SJSA1 (cell line): Measurements from ENCODE around the gene RAC2. TPM values are rescaled to one million over a fixed set of nuclear protein-coding genes. Genes with fewer than 3 reads are reported as not detected.

Experiments
- DNase-seq, 2 experiments: peaks; one replicate each; pipeline ENCODE4 v3.0.0-alpha.2; 2015 to 2020; ENCODE audit warnings: low spot score in 2 of 2, low read depth in 1 of 2
- H3K27ac ChIP-seq: fragments of 250-450 bp; sonication (Bioruptor Pico); 2 replicates; pipeline ENCODE4 v1.5.1; 2020; ENCODE audit warnings: mild to moderate bottlenecking, moderate library complexity
- H3K27me3 ChIP-seq: fragments of 250-450 bp; sonication (Bioruptor Pico); replicated peaks from 2 replicates; pipeline ENCODE4 v1.5.1; 2020; ENCODE audit warnings: mild to moderate bottlenecking, moderate library complexity
- H3K36me3 ChIP-seq: fragments of 250-450 bp; sonication (Bioruptor Pico); 2 replicates; pipeline ENCODE4 v1.5.1; 2020; ENCODE audit warnings: mild to moderate bottlenecking
- H3K4me1 ChIP-seq: fragments of 250-450 bp; sonication (Bioruptor Pico); replicated peaks from 2 replicates; pipeline ENCODE4 v1.6.1; 2021; ENCODE audit warnings: mild to moderate bottlenecking
- H3K4me3 ChIP-seq: fragments of 250-450 bp; sonication (Bioruptor Pico); 2 replicates; pipeline ENCODE4 v1.5.1; 2020; ENCODE audit warnings: mild to moderate bottlenecking
- H3K9me3 ChIP-seq: fragments of 250-450 bp; sonication (Bioruptor Pico); replicated peaks from 2 replicates; pipeline ENCODE4 v1.5.1; 2020; ENCODE audit warnings: mild to moderate bottlenecking
- total RNA-seq: library from RNA; depleted of rRNA; stranded (reverse); fragments of >200 nt; shearing (Covaris generic); gene quantifications from 2 replicates; pipeline ENCODE4 v1.2.3, GENCODE V29; 2014; rRNA removed

Gene RAC2
- total RNA-seq, 1 experiment from 2014 or later: 2.1 TPM

DNA sequence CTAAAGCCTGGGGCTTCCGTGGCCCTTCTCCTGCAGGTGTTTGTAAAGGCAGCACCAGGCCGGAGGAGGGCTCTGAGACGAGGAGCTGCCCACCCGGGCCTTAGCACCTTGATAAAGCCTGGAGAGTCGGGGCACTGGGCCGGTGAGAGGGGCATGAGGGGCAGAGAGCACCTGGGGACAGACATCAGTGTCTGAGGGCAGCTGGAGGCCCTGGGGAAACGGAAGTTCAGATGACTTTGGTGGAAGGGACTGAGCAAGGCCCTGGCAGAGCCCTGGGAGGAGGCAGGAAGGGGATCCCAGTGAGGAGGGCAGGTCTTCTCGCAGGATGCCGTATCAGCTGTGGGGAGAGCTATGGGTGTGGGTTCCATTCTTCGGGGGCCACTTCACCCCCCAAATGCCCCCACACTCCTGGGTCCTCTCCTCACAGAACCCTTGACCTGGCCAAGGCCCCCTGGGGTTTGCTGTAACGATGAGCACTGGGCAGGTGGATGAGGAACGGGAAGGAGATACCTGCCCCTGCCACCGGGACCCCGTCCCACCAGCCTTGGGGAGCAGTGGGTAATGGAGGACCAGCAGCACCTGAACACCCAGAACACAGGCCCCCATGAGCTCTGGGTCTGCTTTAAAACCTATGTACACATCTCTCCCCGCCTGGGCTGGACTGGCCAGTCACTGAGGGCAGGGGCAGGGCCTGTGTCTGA lies 63.4 kb downstream of the RAC2 start:
- Histone ChIP-seq H3K4me3 (no peak overlapping the region), H3K27ac (no peak overlapping the region), H3K9me3 (no peaks in the 10 kb centered on the region), H3K27me3 (no peaks in the 10 kb centered on the region), H3K36me3 (no peaks in the 10 kb centered on the region), H3K4me1 (0 out of 2 replicates have a peak, but pooled peaks cover 4% of the 10 kb centered on the region)
- DNase-seq: no peak

GRCh38 chr22:37179622-37180420 lies 64.2 kb downstream of the RAC2 start:
- Histone ChIP-seq H3K27ac (no peak overlapping the region), H3K27me3 (no peaks in the 10 kb centered on the region; the same call in 1 of the 2 replicates), H3K4me1 (0 out of 2 replicates have a peak, but pooled peaks cover 4% of the 10 kb centered on the region), H3K9me3 (no peaks in the 10 kb centered on the region), H3K4me3 (no peak overlapping the region), H3K36me3 (no peaks in the 10 kb centered on the region)
- DNase-seq: no peak

DNA sequence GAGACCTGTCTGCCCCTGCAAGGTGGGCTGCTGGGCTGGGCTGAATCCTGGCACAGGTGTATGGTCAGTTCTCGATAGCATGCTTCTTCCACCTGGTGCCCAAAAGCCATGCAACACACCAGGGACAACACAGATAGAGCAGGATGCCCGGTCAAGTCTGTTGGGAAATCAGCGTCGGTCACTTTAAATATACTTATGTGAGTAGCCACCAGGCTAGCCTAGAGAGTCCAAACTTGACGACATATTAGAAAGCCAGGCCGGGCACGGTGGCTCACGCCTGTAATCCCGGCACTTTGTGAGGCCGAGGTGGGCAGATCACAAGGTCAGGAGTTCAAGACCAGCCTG lies 65.0 kb downstream of the RAC2 start:
- no peak overlapping the region for H3K4me3 ChIP-seq
- H3K27ac ChIP-seq: no peak overlapping the region
- H3K27me3 ChIP-seq: no peaks in the 10 kb centered on the region; the same call in 1 of the 2 replicates
- no peak for DNase-seq
- no peaks in the 10 kb centered on the region for H3K36me3 ChIP-seq
- no peaks in the 10 kb centered on the region for H3K9me3 ChIP-seq
- 0 out of 2 replicates have a peak, but pooled peaks cover 4% of the 10 kb centered on the region for H3K4me1 ChIP-seq

- H3K27ac ChIP-seq: no peak overlapping the region
These were observed 65.5 kb downstream of the RAC2 start for GRCh38 chr22:37178350-37179125.

GRCh38 chr22:37177755-37178154 lies 66.3 kb downstream of the RAC2 start:
- Histone ChIP-seq H3K27me3 (peaks cover 4% of the 10 kb centered on the region; the same call in 1 of the 2 replicates), H3K36me3 (no peaks in the 10 kb centered on the region), H3K4me3 (no peak overlapping the region), H3K4me1 (0 out of 2 replicates have a peak, but pooled peaks cover 4% of the 10 kb centered on the region), H3K27ac (no peak overlapping the region), H3K9me3 (no peaks in the 10 kb centered on the region)
- no peak for DNase-seq

More at GRCh38 chr22:37178350-37179125, 65.5 kb downstream of the RAC2 start:
- Histone ChIP-seq H3K36me3 (no peaks in the 10 kb centered on the region), H3K4me1 (0 out of 2 replicates have a peak, but pooled peaks cover 4% of the 10 kb centered on the region), H3K27me3 (peaks cover 4% of the 10 kb centered on the region; the same call in 1 of the 2 replicates), H3K4me3 (no peak overlapping the region), H3K9me3 (no peaks in the 10 kb centered on the region)
- no peak for DNase-seq

DNA sequence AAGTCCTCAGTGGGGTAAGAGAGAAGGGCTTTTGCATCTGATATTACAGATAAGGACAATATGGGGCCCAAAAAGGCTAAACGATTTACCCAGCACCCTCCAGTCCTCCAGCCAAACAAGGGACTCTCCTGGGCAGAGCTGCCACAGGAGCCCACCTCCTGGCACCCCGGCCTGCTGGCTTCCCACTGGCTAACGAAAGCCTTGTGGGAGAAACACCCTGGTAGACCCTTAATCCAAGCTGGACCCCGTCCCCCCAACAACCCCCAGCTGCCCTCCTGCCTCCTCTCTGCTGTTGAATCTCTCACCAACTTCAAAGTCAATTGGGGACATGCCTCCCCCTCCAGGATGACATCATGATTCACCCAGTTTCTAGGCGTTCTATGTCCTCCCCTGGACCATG lies 66.8 kb downstream of the RAC2 start:
- Histone ChIP-seq H3K36me3 (no peaks in the 10 kb centered on the region), H3K9me3 (no peaks in the 10 kb centered on the region), H3K27ac (no peak overlapping the region), H3K4me1 (0 out of 2 replicates have a peak, but pooled peaks cover 4% of the 10 kb centered on the region), H3K4me3 (no peak overlapping the region), H3K27me3 (peaks cover 4% of the 10 kb centered on the region; the same call in 1 of the 2 replicates)
- no peak for DNase-seq

- no peak overlapping the region for H3K4me3 ChIP-seq
- DNase-seq: no peak
- 0 out of 2 replicates have a peak, but pooled peaks cover 4% of the 10 kb centered on the region for H3K4me1 ChIP-seq
- H3K36me3 ChIP-seq: no peaks in the 10 kb centered on the region
- no peak overlapping the region for H3K27ac ChIP-seq
- H3K27me3 ChIP-seq: peaks cover 4% of the 10 kb centered on the region; the same call in 1 of the 2 replicates
- H3K9me3 ChIP-seq: no peaks in the 10 kb centered on the region
These were observed 67.5 kb downstream of the RAC2 start for GRCh38 chr22:37176464-37177061.

DNA sequence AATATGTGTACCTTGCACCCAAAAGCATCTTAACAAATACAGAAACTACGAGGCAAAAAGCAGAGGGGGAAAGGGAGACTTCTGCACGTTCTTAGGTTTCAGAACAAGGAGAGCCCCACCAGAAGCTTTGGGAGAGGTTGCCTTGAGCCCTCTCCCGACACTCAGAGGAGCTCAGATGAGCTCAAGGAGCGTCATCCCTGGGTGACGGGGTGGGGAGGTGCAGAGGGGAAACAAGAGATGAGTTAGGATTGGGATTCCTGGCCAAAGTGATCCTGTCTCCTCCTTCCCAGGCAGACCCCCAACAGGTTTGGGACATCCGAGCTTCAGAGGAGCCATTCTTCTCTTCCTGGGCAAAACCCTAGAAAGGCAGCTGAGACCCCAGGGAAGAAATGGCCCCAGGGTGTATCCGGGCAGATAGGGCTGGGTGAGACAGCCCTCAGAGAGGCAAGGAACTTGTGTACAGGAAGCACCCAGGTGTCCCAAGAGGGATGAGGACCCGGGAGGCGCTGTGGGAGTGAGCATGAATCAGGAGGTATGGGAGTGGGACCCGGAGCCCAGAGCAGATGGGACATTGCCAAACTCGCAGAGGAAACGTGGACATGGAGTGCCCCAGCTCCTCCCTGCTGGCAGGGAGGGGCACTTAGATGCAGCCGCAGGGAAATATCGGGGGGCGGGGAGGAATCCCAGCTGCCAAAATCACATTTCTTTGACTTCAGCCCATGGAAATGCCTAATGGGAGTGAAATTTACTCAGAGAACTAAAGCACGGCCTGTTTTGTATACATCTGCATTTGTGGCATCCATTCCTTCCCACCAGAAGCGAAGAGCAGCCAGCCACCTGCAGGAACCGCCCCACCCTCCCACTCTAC lies 68.4 kb downstream of the RAC2 start:
- H3K27ac ChIP-seq: no peak overlapping the region
- DNase-seq: no peak
- peaks cover 9% of the 10 kb centered on the region for H3K27me3 ChIP-seq

More for the DNA sequence above, 68.4 kb downstream of the RAC2 start:
- Histone ChIP-seq H3K4me3 (no peak overlapping the region), H3K4me1 (0 out of 2 replicates have a peak, but pooled peaks cover 4% of the 10 kb centered on the region), H3K36me3 (no peaks in the 10 kb centered on the region), H3K9me3 (no peaks in the 10 kb centered on the region)

Other genes with a start within 250 kb of the RAC2 start
- gene TST, start 224.8 kb downstream of the RAC2 start, total RNA-seq: 12.7 and 38.0 TPM in 2 replicates
- gene MPST, start 224.5 kb downstream of the RAC2 start, total RNA-seq: 37.3 and 38.3 TPM in 2 replicates
- gene KCTD17, start 192.5 kb downstream of the RAC2 start, total RNA-seq: 29.5 TPM in 2 replicates
- gene TMPRSS6, start 134.6 kb downstream of the RAC2 start, total RNA-seq: not detected in 2 replicates
- gene IL2RB, start 94.4 kb downstream of the RAC2 start, total RNA-seq: not detected in 2 replicates
- gene C1QTNF6, start 56.0 kb downstream of the RAC2 start, total RNA-seq: 3.4 and 4.7 TPM in 2 replicates
- not detected in 2 replicates for gene SSTR3, start 31.8 kb downstream of the RAC2 start, total RNA-seq
- gene CYTH4, start 38.2 kb upstream of the RAC2 start, total RNA-seq: 1.1 TPM in 1 of 2 replicates, not detected in the other
- gene ELFN2, start 183.2 kb upstream of the RAC2 start, total RNA-seq: 0.11 TPM in 1 of 2 replicates, not detected in the other
- gene MFNG, start 242.1 kb upstream of the RAC2 start, total RNA-seq: not detected in 2 replicates